Kidney tubule cell (primary cell): ENCODE measurements around the gene TNFSF8.

Experiments
- DNase-seq: peaks from one replicate; pipeline ENCODE4 v3.0.0-alpha.2; 2018; ENCODE audit warnings: low spot score

Gene TNFSF8, protein sequence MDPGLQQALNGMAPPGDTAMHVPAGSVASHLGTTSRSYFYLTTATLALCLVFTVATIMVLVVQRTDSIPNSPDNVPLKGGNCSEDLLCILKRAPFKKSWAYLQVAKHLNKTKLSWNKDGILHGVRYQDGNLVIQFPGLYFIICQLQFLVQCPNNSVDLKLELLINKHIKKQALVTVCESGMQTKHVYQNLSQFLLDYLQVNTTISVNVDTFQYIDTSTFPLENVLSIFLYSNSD

DNA sequence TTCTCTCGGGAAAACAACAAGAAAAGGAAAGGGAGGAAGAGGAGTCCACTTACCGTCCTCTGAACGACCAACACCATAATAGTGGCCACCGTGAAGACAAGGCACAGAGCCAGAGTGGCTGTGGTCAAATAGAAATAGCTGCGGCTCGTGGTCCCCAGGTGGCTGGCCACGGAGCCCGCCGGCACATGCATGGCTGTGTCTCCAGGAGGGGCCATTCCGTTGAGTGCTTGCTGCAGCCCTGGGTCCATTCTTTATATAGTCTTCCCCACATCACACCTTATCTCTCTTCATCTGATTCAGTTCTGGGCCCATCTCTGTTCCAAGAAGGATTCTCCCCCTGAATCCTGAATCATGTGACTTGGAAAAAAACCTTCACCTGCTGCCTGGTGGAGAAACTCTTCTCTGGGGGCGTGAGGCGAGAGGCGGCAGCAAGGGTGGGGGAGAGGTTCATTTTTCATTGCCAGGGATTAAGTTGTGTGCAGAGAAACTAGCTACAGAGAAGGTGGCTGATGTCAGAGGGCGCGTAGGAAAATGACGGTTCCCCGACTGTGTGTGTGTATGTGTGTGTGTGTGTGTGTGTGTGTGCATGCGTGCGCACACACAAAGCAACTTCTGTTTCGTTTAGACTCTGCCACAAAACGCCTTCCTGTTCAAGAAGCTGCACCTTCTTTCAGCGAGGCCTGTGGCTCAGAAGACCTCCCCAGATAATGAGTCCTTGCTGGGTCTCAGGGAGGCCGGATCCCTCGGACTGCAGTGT is at the start of gene TNFSF8:
TSS of gene TNFSF8 (minus strand) at position 536 of the 757 bp plus-strand sequence. CDS start at position 248, 288 bp downstream.
- DNase-seq, result no peak

DNA sequence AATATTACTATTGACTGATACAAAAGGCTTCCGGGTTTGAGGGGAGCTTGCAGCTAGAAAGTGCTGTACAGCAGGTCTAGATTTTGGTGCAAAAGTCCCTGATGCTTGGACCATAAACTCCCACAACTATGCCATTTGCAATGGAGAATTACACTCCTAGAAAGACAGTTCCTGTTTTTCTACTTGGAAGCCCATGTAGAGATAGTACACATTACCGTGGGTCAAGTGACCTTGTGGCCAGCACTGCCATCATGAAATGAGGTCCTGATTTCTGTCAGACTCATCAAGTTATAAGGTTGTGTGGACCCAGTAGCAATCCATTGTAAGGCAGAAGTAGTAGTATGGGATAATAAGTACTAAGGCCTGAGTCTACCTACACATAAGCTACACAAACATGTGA is 42.8 kb upstream of the TNFSF8 start:
- DNase-seq, result no peak

DNA sequence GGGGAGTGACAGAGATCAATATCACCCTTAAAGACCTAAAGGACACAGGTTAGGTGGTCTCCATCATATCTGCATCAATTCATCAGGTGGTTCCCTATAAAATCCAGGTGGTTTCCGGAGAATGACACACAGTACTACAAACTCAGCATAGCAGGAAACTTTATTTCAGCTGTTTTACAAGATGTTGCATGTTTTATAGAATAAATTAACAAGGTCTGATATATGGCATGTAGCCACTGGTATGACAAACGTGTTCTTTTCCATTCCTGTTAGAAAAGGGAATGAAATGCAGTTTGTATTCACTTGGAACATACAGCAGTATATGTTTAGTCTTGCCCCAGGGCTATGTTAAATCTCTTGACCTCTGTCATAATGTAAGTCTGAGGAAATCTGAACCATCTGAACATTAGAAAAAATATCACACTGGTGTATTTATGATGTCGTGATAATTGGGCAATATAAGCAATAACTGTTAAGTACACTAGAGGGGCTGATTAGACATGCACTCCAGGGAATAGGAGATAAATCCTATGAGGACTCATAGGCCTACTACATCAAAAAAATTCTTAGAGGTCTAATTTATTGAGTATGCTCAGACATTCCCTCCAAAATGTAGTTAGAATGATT is 42.2 kb upstream of the TNFSF8 start:
- no peak for DNase-seq

DNA sequence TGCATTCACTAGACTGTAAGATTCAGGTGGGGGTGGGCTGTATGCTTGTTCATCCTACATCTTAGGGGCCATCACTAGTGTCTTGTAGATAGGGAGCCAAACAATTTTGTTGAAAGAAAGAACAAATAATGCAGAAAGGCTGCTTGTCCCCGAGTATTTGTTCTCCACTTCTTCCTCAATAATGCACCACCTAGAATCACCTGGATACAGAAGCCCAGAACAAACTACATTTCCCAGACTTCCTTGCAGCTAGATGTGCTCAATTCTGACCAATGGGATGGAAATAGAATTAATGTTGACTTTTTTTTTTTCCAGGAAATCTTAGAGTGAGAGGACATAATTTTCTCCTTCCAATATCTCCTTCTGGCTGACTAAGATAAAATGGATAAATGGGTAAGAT is 38.9 kb upstream of the TNFSF8 start:
- no peak for DNase-seq

DNA sequence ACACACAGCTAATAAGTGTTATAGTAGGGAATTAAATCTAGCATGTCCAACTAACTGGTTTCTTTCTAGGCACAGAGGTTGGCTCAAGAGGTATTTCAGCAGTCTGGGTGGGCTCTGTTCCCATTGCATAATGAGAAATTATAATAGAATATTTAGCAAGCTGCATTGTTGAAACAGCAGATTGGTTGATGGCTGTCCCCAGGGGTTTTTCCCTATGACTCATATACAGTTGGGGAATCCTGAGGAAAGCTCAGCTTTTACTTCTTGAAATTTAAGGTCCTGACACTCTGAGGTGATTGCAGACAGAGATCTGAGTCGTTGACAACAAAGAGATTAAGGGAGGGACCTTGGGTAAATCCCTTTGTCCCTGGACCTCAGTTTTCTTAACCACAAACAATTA is 38.3 kb upstream of the TNFSF8 start:
- DNase-seq, result peak; percentile 54

DNA sequence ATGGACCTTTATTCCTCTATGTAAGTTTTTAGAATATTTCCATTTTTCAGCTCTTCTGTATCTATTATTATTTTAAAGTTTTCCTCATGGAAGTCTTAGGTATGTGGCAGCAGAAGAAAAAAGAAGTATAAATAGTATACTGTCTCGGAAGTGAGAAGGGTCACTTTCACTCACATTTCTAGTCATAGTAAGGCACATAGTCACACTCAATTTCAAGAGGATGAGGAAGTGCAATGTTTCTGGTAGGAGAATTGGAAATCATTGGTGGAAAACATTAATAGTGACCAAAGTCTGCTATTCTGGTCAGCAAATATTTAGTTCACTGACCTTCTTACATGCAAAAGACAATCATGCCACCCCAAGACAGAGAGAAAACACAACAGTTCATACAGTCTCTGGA is 35.2 kb upstream of the TNFSF8 start:
- DNase-seq, result no peak

DNA sequence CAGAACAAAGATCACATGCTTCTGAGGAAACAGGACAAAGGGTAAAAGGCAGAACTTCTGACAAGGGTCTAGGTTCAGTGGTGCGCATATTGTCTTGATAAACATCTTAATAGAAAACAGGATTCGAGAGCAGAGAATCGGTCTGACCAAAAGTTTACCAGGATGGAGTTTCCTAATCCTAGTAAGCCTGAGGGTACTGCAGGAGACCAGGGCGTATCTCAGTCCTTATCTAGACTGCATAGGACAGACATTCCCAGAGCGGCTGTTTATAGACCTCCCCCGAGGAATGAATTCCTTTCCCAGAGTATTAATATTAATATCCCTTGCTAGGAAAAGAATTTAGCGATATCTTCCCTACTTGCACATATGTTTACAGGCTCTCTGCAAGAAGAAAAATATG is 32.4 kb upstream of the TNFSF8 start:
- DNase-seq, result no peak

DNA sequence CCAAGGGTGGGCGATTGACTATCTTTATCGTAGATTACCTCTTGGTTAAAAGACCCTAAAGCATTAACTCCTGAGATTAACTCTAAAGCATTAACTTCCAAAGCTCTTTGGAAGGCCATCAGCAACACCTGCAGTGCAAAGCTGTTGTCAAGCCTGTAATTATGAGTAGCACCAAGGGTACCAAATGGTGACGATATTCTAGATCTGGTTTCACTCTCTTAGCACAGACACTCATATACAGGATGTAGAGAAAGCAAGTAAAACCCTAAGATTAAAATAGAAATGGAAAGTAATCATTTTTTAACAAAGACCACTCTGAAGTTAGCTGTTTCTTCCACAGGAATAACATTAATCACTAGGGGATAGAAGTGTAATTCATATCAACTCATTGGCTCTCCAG is 29.9 kb upstream of the TNFSF8 start:
- DNase-seq, result no peak

DNA sequence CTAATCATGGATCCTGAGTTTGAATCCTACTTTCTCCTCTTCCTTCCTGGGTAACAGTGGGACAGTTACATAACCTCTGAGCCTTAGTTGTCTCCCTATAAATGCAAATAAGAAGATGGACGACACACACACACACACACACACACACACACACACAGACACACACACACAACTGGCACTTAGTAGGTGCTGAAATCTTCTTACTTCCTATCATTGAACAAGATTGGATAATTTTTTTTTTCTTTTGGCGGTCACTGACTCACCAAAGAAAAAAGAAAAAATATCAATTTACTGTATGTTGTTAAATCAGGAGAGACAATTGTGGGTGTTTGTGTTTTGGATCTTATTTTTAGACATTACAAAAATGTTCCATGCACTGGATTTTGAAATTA is 28.4 kb upstream of the TNFSF8 start:
- DNase-seq, result no peak

DNA sequence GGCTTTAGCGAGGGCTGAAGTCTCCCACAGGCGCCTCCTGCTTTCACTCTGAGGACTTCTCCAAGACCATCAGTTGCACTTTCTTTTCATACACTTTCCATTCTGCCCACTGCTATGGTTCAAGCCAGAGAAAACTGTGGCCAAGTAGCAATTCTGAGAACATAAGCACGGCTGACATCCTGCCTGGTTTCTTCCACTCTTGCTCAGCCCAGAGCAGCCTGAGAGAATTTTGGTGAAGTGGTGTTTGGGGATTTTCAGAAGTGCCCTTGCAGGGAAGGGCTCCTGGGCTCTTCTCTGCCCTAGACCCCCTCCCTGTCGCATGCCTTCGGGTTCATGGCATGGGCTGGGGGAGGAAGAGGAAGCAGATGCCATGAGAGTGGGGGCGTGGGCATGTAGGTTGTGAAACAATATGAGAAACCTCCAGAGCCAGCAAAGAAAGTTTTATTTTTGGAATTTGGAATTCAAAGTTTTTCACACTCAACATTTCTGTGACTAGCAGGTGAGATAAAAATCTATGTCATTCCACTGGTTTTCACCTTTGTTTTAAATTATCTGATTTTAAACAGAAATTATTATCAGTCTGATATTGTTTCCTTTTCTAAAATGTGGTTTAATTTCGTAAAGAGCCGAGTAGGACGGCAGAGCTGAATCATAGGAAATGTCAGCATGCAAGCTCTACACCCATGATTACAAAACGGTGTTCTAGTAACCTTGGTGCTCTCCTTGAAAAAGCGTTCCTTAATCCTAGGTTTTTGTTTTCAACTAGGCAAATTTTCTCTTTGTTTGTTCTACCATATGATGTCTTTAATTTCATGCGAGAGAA is 27.8 kb upstream of the TNFSF8 start:
- no peak for DNase-seq

DNA sequence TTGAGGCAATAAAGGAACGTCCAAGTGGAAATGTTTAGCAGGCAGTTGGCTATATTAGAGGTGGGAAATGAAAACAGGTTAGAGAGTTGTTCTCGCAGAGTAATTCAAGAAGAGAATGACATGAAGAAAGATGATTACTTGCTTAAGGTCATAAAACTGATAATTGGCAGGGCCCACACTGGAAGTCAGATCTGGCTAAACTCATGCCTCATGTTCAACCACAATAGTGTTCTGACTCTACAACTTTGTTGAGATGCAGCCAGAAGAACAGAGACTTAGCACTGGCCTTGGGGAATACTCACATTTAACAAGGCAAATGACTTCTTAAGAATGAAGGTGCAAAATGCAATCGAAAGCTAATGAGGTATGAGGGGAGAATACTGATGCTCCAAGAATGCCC is 27.2 kb upstream of the TNFSF8 start:
- no peak for DNase-seq

DNA sequence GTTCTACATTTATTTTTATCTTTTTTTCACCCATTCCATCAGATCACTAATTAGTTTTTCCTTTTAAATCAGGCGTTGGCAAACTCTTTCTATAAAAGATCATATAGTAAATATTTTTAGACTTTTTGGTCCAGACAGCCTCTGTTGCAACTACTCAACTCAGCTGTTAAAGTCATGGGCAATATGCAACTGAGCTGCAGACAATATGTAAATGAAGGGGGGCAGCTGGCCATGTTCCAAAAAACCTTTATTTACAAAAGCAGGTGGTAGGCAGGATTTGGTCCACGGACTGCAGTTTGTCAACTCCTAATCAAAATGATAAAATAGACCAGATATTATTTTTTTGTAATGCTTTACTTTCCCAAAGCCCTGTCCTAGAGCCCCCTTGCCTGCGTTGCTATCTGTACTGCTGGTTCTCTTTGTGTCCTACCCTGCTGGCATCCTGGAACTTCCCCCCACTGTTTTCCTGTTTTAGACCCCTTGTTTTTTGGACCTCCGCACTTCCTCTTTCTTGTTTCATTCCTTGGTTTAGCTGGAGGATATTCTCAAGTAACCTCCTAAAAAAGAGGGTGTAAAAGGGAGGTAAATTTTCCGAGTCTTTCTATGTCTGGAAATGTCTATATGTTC is 24.7 kb upstream of the TNFSF8 start:
- no peak for DNase-seq

DNA sequence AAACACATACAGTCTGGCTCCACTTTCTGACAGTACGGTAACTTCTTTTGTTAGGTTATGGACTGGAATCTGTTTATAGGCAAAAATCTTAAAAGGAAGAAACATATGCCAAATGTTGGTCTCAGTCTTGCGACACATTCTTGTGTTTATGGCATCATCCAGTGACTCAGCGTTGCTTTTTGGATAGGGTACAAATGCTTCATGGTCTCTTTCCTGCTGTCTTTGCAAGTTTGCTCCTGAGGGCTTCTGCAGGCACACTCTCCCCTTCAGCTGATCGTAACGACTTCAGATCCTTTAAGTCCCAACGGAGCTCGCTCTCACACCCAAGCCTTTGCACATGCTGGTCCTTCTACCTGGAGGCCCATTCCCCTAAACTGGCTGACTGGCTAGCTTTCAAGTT is 23.6 kb upstream of the TNFSF8 start:
- DNase-seq, result peak; percentile 48

DNA sequence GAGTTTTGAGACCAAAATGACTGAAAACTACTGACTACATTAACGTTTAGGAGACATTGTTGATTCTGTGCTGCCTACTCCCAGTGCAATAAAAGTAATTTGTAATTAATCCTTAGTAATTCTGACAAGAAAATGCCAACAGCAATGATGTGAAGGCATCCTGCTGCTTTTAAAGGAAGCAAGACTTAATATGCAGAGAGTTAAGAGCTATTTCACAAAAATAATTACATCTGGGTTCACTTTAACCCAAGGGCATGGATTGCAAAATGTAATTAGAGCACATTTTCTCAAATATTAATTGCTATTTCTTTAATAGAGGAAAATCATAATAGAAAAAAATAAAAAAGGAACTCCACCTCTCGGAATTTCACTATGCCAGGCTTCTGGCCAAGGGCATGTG is 22.7 kb upstream of the TNFSF8 start:
- no peak for DNase-seq

DNA sequence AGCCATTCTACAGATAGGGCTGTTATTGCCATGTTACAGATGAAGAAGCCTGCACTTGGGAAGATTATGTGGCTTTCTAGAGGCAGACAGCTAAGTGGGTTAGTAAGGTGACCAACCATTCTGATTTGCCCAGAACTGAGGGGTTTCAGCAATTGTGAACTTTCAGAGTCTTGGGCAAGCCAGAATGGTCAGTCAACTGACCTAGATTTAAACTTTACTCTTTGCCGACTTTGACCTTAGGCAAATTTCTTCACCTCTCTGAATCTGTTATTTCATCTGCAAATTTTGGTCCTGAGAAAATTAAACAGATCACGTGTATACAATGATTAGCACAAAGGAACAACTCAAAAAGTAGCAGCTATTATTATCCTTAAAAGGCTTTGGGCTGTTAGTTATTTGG is 20.4 kb upstream of the TNFSF8 start:
- no peak for DNase-seq

DNA sequence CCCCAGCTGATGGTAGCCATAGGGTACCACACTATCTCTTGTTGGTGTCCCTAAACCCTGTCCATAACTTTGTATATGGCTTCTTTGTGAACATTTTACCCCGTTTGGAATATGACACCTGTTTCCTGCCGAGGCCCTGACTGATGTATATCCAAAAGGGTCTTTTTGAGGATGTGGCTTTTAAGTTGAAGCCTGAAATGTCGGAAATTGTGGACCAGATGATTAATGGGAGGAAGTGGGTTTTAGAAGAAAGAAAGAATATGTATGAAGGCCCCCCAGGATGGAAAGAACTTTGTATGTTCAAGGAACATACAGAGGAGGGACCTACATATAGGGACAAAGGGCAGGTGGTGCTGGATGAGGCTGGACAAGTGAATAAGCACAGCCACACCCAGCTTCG is 16.7 kb upstream of the TNFSF8 start:
- no peak for DNase-seq

DNA sequence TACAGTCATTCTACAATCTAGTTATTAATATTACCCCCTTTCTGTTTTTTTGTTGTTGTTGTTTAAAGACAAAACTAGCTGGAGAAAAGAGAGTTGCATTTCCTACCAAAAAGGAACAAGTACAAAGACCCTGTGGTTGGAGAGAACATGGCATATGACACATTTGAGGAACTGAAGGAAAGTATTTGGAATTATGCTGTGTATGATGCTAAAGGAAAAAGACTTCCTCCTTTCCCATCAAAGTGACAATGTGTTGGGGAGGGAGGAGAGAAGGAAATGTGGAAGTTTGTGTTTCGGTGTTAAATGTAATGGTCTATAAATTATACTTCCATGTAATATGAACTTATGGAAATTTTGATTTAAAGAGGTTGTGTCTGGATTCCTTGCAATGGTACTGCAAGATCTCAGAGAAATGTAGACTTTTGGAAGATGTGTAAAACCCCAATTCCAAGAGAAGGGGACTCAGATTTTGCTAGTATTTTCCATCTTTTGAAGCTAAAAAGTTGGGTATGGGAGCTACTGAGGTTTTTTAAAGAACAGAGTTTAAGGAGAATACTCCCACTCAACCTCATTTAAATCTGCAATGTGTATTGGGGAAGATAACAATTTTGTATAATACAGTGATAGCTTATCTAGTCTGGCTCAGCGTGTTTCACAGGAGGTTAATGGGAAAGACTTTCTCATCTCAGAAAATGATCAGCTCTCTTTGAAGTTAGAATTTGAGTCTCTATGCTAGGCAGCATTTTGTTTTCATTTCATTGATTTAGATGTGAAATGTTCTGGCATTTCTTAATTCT is 15.4 kb upstream of the TNFSF8 start:
- DNase-seq, result no peak

DNA sequence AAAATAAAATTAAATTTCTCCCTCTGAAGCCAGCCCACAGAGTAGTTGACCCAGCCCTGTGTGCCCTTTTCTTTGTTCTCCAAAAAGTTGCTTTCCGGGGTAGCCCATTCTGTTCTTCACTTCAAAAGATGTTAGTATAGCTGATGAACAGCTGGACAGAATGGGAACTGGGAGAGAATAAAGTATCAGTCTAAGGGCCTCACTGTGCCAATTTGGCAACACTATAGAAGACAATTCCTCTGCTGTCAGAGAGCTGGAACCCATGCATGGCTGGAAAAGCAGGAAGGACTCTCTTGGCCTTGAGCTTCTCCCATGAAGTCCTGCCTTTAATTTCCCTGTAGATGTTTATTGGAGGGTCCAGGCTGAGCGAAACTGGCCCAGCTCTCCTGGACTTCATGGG is 11.0 kb upstream of the TNFSF8 start:
- DNase-seq, result no peak

DNA sequence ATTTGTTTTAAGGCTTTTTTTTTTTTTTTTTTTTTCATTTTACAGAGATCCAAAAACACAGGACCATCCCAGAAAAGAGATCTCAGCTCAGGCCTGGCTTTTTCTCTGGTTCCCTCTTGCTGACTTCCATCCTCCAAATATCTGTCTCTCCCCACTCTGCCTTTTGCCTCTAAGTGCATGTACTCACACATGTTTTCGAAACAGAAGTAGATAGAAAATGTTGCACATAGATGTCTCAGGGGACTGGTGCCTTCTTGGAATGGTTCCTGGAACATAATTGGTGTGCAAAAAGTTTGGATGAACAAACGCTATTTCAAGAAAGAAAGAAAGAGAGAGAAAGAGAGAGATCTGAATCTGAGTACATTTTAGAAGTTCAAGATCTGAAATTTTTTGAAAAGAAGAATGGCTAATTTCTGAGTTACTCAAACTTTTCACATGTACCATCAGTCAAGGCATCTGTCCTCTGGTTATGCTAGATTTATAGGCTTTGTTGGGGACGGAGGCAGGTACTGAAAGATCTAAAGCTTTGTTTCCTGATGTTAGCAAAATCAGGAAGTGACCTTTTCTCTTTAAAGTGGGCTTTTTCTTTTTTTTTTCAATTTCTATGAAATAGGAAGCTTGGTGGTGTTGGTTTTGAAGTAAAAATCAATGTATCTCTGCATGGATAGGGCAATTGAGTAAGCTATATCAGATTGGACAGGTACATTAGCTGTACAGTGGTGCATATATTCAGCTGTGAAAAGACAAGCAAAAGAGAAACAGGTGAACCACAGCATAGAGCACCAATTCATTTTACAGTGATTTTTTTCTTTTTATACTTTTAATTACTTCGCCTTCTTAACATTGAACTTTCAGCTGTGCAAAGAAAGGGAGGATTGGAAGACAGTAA is 8.5 kb upstream of the TNFSF8 start:
- DNase-seq, result no peak

DNA sequence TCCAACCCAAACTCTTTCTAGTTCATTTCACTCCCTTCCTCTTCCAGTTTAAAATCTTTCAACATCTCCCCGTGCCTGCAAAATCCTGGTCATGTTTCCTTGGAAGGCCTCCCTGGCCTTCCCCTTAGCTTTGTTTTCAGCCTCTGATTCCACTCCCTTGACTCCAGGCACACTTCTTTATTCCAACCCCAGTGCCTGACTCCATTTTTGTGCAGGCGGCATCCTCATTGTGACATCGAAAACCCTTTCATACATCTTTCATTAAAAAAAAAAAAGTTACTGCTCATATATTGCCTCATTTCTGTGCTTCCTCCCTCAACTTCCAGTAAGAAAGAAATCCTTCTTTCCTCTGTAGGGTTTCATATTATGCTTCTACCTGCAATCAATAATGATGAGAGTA is 7.1 kb upstream of the TNFSF8 start:
- DNase-seq, result no peak
